GM18505 (cell line): ENCODE measurements around the gene RBBP5.

Source experiments
- ATAC-seq: cut with Tn5 transposase; IDR thresholded peaks from one replicate; pipeline ENCODE4 v1.9.1; 2021; ENCODE audit not compliant: unreplicated experiment
- POLR2A ChIP-seq: IDR thresholded peaks from 4 replicates; pipeline ENCODE4 v1.6.1; 2011; ENCODE audit warnings: borderline replicate concordance; ENCODE audit not compliant: insufficient read depth, insufficient read length; ENCODE audit errors: extremely low read depth

Gene RBBP5

GRCh38 chr1:205048382-205048781 is 73.4 kb downstream of the RBBP5 start:
- no peak for TF ChIP-seq POLR2A
- no peak for ATAC-seq

DNA sequence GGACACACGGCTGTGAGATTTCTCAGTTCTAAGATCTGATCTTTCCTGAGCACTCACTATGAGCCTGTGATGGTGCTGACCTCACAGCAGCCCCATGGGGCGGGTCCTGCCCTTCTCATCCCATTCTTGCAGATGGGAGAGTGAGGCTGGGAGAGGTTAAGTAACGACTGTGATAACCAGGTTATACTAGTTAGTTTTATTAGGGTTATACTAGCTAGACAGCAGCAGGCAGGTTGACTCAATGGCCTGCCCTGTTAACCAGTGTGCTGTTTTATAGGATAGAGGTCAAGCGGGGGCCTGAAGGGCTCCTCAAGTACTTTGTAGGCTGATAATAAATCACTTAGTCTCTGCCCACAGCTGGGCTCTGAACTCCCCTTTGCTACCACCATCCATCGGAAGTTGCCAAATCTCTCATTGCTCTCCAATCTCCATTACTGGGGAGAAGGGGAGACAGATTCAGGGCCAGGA is 74.0 kb downstream of the RBBP5 start:
- no peak for ATAC-seq
- no peak for TF ChIP-seq POLR2A

- ATAC-seq, result no peak
- no peak for TF ChIP-seq POLR2A
Measured at GRCh38 chr1:205046870-205047269, 74.9 kb downstream of the RBBP5 start.

GRCh38 chr1:205045146-205045545 is 76.6 kb downstream of the RBBP5 start:
- no peak for TF ChIP-seq POLR2A
- ATAC-seq, result no peak

- no peak for ATAC-seq
- no peak for TF ChIP-seq POLR2A
Measured at GRCh38 chr1:205044741-205045140, 77.0 kb downstream of the RBBP5 start.

- no peak for ATAC-seq
Measured at GRCh38 chr1:205043866-205044265, 77.9 kb downstream of the RBBP5 start.

GRCh38 chr1:205042911-205043806 is 78.6 kb downstream of the RBBP5 start, which contains the start of gene CNTN2:
Gene CNTN2 (plus strand): TSS chr1:205043212. CDS start chr1:205053186, 9,974 bp downstream.
- TF ChIP-seq POLR2A, result no peak
- no peak for ATAC-seq

More at GRCh38 chr1:205043866-205044265, 77.9 kb downstream of the RBBP5 start:
- TF ChIP-seq POLR2A, result no peak

- TF ChIP-seq POLR2A, result no peak
- ATAC-seq, result no peak
Measured at GRCh38 chr1:205041998-205042910, 79.5 kb downstream of the RBBP5 start.

DNA sequence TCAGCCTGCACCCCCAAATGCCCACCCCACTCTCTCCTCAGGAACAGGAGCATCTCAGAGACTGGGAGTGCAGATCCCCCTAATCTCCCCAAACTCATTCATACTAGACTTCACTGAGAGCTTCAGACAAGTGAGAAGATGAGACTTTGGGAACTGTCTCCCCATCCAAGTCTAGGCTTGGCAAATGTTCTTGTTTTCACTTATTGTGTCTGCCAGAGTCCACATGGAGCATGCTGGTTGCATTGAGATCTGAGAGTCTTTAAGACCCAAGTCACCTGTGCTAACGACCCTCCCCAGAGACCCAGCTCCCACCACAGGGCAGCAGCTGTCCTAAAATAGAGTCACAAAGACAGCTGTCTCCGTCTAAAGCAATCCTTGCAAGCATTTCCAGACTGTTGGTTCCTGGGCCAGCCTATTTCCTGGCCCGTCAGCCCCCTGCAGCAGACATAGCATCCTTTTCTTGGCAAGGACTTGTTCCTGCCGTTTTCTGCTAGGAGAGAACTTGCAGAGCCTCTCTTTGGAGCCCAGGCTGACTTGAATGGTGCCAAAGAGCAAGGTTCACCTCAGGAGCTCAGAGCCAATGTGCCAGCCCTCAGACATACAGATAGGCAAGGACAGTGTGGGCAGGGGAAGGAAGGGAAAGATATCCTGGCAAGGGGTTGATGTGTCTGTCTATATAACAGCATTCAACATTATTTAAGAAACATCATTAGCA is 80.6 kb downstream of the RBBP5 start:
- ATAC-seq, result no peak
- TF ChIP-seq POLR2A, result no peak

- no peak for TF ChIP-seq POLR2A
- ATAC-seq, result no peak
Measured at GRCh38 chr1:205038132-205038786, 83.5 kb downstream of the RBBP5 start.

GRCh38 chr1:205037539-205037938 is 84.2 kb downstream of the RBBP5 start:
- ATAC-seq, result no peak
- TF ChIP-seq POLR2A, result no peak
